Measurements from ENCODE around the gene THSD4. TPM values are rescaled to one million over a fixed set of nuclear protein-coding genes. Genes with fewer than 3 reads are reported as not detected.

Gene THSD4
- total RNA-seq, 1 donor from 2014 or later: 151 TPM

DNA sequence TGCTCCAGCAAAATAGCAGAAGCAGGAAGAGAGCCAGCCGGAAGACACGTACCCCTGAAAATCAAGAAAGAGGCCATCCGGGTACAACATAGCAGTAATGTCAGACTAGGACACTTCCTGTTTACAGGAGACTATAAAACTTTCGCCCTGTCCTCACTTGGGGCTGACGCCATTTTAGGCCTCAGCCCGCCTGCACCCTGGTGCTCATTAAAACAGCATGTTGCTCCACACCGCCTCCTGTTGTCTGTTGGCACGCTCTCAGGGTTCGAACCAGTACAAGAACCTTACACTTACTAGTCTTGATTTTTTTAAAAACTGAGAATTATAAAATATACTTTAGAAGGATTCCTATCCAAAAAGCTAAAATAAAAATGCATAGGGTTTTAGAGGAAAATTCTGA is 535.3 kb downstream of the THSD4 start:
- Histone ChIP-seq H3K36me3 (no peaks in the 10 kb centered on the region), H3K27me3 (no peaks in the 10 kb centered on the region), H3K9me3 (no peaks in the 10 kb centered on the region), H3K27ac (peak overlapping the region; percentile 10 to 37), H3K4me3 (no peak overlapping the region), H3K4me1 (peaks cover 3 to 33% of the 10 kb centered on the region in 2 donors)
- no peak for DNase-seq (ENCODE audit: low spot score in 2 of 2)
- TF ChIP-seq, protein P1, sequence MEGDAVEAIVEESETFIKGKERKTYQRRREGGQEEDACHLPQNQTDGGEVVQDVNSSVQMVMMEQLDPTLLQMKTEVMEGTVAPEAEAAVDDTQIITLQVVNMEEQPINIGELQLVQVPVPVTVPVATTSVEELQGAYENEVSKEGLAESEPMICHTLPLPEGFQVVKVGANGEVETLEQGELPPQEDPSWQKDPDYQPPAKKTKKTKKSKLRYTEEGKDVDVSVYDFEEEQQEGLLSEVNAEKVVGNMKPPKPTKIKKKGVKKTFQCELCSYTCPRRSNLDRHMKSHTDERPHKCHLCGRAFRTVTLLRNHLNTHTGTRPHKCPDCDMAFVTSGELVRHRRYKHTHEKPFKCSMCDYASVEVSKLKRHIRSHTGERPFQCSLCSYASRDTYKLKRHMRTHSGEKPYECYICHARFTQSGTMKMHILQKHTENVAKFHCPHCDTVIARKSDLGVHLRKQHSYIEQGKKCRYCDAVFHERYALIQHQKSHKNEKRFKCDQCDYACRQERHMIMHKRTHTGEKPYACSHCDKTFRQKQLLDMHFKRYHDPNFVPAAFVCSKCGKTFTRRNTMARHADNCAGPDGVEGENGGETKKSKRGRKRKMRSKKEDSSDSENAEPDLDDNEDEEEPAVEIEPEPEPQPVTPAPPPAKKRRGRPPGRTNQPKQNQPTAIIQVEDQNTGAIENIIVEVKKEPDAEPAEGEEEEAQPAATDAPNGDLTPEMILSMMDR (IDR thresholded peaks at IDR 0.05): no peak
- intact Hi-C loops (cut with DNase I): loop anchor here (1.0 to 10.0 kb wide), 5 partner anchors 82 to 266 kb away; no protein-coding TSS in a partner anchor

DNA sequence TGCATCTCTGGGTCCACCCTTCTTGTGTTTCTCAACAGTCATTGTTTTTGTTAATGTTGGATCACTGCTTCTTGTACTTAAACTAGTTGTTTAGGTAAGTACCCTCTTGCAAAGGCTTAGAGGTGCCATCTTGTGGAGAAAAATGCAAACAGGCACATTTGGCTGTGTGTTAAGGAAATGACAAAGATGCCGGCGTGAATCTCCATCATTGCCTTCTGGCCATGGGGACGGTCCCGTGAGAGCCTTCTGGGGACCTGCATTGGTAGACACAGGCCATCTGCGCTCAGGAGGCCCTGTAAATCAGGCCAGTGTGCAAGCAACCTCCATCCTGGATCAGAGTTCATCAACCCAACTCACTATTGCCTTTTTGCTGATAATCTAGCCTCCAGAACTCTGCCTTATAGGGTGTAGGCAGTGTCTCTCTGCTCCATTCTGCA is 536.5 kb downstream of the THSD4 start:
- Histone ChIP-seq H3K4me3 (no peak overlapping the region), H3K27me3 (no peaks in the 10 kb centered on the region), H3K27ac (no peak overlapping the region), H3K4me1 (peaks cover 3 to 30% of the 10 kb centered on the region in 2 donors), H3K9me3 (no peaks in the 10 kb centered on the region), H3K36me3 (no peaks in the 10 kb centered on the region)
- peak in 1 of 2 donors; percentile 71 for DNase-seq (ENCODE audit: low spot score in 2 of 2)
- intact Hi-C loops (cut with DNase I): loop anchor here (1.0 to 10.0 kb wide), 5 partner anchors 81 to 267 kb away; no protein-coding TSS in a partner anchor
- TF ChIP-seq, protein P1 (IDR thresholded peaks at IDR 0.05): peak in 2 of 3 experiments; percentile 40 to 49

DNA sequence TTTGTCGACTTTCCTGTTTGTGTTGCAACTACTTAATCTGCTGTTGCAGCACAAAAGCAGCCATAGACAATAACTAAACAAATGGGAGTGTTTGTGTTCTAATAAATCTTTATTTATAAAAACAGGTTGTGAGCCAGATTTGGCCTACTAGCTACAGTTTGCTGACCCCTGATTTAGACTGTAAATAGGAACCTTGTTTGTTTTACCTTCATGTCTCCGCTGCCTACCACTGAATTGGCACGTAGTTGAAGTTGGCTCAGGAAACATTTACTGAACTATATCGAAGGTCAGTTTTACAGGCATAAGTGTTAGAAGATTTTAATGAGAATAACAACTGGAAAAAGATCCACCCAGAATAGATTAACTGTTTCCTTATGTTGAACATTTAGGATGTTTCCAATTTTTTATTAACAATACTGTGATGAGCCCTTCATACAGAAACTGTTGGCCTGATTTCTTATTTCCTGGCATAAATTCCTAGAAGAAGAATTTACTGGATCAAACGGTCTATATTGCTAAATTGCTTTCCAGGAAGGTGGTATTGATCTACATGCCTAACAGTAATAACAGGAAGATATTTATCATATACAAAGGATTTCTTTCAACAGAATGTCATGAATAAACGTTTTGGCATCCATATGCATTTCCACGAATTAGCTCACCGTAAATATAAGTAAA is 538.9 kb downstream of the THSD4 start:
- Histone ChIP-seq H3K9me3 (no peaks in the 10 kb centered on the region), H3K27ac (peak overlapping the region in 1 of 2 donors; percentile 30), H3K4me1 (peaks cover 0 to 12% of the 10 kb centered on the region in 2 donors), H3K36me3 (no peaks in the 10 kb centered on the region), H3K27me3 (no peaks in the 10 kb centered on the region), H3K4me3 (no peak overlapping the region)
- intact Hi-C loops (cut with DNase I): loop anchor here (5.0 to 10.0 kb wide), 4 partner anchors 78 to 269 kb away; no protein-coding TSS in a partner anchor
- TF ChIP-seq, protein P1 (IDR thresholded peaks at IDR 0.05): no peak
- DNase-seq (ENCODE audit: low spot score in 2 of 2): no peak

DNA sequence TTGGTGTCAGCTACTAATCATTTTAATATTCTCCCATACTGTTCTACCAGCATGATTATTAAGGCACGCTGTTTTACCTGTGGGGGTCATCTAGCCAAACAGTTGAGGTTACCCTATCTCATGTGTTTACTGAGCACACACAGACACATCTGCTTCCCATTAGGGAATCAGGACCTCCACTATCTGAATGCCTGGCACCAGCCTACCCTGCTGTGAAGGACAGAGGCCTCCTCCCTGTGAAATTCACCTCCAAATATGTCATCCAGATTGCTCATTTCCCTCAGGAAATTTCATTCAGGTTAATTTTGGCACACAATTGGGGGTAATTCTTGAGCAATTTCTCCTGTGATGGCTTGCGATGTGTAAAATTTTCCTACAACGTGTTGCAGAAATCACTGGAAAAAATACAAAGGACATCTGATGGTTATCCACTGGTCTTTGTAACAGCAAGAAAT is 539.5 kb downstream of the THSD4 start:
- no peaks in the 10 kb centered on the region for H3K27me3 ChIP-seq
- H3K36me3 ChIP-seq: no peaks in the 10 kb centered on the region
- DNase-seq (ENCODE audit: low spot score in 2 of 2): no peak
- no peaks in the 10 kb centered on the region for H3K9me3 ChIP-seq
- TF ChIP-seq, protein P1 (IDR thresholded peaks at IDR 0.05): no peak
- no peak overlapping the region for H3K4me3 ChIP-seq
- intact Hi-C loops (cut with DNase I): loop anchor here (5.0 to 10.0 kb wide), 4 partner anchors 78 to 270 kb away; no protein-coding TSS in a partner anchor
- peak overlapping the region in 1 of 2 donors; percentile 30 for H3K27ac ChIP-seq
- peaks cover 0 to 9% of the 10 kb centered on the region in 2 donors for H3K4me1 ChIP-seq

DNA sequence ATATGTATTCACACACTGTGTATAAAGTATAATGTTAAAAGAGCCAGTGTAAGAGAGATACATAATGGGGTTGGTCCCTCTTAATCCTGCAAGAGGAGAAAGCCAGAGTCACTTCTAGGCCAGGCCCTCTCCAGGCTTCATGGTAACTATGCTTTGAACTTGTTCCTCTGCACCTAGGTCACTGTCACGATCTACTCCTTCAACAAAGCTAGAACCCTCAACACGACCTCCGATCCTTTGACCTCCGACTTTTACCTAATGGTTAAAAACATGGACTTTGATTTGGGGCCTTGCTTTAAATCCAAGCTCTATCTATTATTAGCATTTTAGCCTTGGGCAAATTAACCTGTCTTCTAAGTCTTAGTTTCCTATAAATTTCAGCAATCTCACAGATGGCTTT is 541.2 kb downstream of the THSD4 start:
- TF ChIP-seq, protein P1 (IDR thresholded peaks at IDR 0.05): no peak
- DNase-seq (ENCODE audit: low spot score in 2 of 2): no peak
- intact Hi-C loops (cut with DNase I): loop anchor here (10.0 kb wide), 1 partner anchor 272 kb away; no protein-coding TSS in a partner anchor
- H3K27me3 ChIP-seq: no peaks in the 10 kb centered on the region
- peaks cover 0 to 9% of the 10 kb centered on the region in 2 donors for H3K4me1 ChIP-seq
- H3K27ac ChIP-seq: no peak overlapping the region
- H3K9me3 ChIP-seq: no peaks in the 10 kb centered on the region
- H3K4me3 ChIP-seq: no peak overlapping the region
- no peaks in the 10 kb centered on the region for H3K36me3 ChIP-seq

Measured in ascending aorta (tissue), 2 donors.